Measurements from ENCODE around the gene PEX11G. TPM values are rescaled to one million over a fixed set of nuclear protein-coding genes. Genes with fewer than 3 reads are reported as not detected.

Gene PEX11G
- total RNA-seq, 1 experiment from 2014 or later: 4.3 TPM

DNA sequence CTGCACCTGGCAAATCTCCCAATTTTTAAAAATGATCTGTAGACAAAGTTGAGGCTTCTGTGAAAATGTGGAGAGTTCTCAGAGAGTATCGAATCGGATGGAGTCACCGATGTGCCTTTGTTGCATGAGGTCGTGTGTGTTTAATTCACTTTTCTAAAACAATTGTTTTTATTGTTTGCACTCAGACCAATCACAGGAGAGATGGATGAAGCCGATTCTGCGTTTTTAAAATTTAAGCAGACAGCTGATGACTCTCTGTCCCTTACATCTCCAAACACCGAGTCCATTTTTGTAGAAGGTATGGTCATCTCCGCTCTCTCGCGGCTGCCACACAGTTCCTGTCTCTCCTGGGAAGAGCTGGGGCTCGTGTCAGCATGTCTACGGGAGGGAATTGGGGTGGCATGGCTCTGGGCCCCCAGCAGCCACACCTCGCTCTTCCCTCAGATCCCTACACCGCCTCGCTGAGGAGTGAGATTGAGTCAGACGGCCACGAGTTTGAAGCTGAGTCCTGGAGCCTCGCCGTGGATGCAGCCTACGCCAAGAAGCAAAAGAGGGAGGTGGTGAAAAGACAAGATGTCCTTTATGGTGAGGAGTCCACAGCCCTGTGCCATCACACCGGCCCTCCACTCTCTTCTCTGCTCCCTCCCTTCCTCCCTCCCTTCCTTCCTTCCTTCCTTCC, 47.2 kb downstream of the PEX11G start:
- no peak overlapping the region for H3K27ac Mint-ChIP-seq
- ChIA-PET CTCF (no interaction called here), POLR2A (no interaction called here)
- TF ChIP-seq, protein P1, sequence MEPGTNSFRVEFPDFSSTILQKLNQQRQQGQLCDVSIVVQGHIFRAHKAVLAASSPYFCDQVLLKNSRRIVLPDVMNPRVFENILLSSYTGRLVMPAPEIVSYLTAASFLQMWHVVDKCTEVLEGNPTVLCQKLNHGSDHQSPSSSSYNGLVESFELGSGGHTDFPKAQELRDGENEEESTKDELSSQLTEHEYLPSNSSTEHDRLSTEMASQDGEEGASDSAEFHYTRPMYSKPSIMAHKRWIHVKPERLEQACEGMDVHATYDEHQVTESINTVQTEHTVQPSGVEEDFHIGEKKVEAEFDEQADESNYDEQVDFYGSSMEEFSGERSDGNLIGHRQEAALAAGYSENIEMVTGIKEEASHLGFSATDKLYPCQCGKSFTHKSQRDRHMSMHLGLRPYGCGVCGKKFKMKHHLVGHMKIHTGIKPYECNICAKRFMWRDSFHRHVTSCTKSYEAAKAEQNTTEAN (CRISPR knock-in tag; IDR thresholded peaks at IDR 0.05): no peak
- TF ChIP-seq, protein P2, sequence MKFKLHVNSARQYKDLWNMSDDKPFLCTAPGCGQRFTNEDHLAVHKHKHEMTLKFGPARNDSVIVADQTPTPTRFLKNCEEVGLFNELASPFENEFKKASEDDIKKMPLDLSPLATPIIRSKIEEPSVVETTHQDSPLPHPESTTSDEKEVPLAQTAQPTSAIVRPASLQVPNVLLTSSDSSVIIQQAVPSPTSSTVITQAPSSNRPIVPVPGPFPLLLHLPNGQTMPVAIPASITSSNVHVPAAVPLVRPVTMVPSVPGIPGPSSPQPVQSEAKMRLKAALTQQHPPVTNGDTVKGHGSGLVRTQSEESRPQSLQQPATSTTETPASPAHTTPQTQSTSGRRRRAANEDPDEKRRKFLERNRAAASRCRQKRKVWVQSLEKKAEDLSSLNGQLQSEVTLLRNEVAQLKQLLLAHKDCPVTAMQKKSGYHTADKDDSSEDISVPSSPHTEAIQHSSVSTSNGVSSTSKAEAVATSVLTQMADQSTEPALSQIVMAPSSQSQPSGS (CRISPR knock-in tag; IDR thresholded peaks at IDR 0.05; ENCODE audit: borderline replicate concordance, low read depth): no peak
- TF ChIP-seq PRRX2 (CRISPR knock-in tag; IDR thresholded peaks at IDR 0.05): no peak
- no peak for TF ChIP-seq NFATC4 (CRISPR knock-in tag; IDR thresholded peaks at IDR 0.05)
- TF ChIP-seq, protein P3, sequence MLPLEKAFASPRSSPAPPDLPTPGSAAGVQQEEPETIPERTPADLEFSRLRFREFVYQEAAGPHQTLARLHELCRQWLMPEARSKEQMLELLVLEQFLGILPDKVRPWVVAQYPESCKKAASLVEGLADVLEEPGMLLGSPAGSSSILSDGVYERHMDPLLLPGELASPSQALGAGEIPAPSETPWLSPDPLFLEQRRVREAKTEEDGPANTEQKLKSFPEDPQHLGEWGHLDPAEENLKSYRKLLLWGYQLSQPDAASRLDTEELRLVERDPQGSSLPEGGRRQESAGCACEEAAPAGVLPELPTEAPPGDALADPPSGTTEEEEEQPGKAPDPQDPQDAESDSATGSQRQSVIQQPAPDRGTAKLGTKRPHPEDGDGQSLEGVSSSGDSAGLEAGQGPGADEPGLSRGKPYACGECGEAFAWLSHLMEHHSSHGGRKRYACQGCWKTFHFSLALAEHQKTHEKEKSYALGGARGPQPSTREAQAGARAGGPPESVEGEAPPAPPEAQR (CRISPR knock-in tag; IDR thresholded peaks at IDR 0.05): no peak
- TF ChIP-seq GTF2I (CRISPR knock-in tag; conservative IDR thresholded peaks at IDR 0.05): no peak
- no peak for TF ChIP-seq JAZF1 (CRISPR knock-in tag; IDR thresholded peaks at IDR 0.05)
- TF ChIP-seq, protein P4, sequence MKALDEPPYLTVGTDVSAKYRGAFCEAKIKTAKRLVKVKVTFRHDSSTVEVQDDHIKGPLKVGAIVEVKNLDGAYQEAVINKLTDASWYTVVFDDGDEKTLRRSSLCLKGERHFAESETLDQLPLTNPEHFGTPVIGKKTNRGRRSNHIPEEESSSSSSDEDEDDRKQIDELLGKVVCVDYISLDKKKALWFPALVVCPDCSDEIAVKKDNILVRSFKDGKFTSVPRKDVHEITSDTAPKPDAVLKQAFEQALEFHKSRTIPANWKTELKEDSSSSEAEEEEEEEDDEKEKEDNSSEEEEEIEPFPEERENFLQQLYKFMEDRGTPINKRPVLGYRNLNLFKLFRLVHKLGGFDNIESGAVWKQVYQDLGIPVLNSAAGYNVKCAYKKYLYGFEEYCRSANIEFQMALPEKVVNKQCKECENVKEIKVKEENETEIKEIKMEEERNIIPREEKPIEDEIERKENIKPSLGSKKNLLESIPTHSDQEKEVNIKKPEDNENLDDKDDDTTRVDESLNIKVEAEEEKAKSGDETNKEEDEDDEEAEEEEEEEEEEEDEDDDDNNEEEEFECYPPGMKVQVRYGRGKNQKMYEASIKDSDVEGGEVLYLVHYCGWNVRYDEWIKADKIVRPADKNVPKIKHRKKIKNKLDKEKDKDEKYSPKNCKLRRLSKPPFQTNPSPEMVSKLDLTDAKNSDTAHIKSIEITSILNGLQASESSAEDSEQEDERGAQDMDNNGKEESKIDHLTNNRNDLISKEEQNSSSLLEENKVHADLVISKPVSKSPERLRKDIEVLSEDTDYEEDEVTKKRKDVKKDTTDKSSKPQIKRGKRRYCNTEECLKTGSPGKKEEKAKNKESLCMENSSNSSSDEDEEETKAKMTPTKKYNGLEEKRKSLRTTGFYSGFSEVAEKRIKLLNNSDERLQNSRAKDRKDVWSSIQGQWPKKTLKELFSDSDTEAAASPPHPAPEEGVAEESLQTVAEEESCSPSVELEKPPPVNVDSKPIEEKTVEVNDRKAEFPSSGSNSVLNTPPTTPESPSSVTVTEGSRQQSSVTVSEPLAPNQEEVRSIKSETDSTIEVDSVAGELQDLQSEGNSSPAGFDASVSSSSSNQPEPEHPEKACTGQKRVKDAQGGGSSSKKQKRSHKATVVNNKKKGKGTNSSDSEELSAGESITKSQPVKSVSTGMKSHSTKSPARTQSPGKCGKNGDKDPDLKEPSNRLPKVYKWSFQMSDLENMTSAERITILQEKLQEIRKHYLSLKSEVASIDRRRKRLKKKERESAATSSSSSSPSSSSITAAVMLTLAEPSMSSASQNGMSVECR (CRISPR knock-in tag; IDR thresholded peaks at IDR 0.05; ENCODE audit: borderline replicate concordance): no peak
- TF ChIP-seq, protein P5, sequence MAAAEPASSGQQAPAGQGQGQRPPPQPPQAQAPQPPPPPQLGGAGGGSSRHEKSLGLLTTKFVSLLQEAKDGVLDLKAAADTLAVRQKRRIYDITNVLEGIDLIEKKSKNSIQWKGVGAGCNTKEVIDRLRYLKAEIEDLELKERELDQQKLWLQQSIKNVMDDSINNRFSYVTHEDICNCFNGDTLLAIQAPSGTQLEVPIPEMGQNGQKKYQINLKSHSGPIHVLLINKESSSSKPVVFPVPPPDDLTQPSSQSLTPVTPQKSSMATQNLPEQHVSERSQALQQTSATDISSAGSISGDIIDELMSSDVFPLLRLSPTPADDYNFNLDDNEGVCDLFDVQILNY (CRISPR knock-in tag; IDR thresholded peaks at IDR 0.05): no peak
- TF ChIP-seq FOXK1 (CRISPR knock-in tag; IDR thresholded peaks at IDR 0.05): no peak
- TF ChIP-seq SP1 (CRISPR knock-in tag; conservative IDR thresholded peaks at IDR 0.05): no peak
- TF ChIP-seq IRF2 (CRISPR knock-in tag; IDR thresholded peaks at IDR 0.05; ENCODE audit: borderline replicate concordance, low read depth): no peak
- TF ChIP-seq, protein P6, sequence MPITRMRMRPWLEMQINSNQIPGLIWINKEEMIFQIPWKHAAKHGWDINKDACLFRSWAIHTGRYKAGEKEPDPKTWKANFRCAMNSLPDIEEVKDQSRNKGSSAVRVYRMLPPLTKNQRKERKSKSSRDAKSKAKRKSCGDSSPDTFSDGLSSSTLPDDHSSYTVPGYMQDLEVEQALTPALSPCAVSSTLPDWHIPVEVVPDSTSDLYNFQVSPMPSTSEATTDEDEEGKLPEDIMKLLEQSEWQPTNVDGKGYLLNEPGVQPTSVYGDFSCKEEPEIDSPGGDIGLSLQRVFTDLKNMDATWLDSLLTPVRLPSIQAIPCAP (CRISPR knock-in tag; IDR thresholded peaks at IDR 0.05): no peak
- no peak for TF ChIP-seq MYBL2 (CRISPR knock-in tag; IDR thresholded peaks at IDR 0.05)
- no peak for TF ChIP-seq GRHL2 (CRISPR knock-in tag; IDR thresholded peaks at IDR 0.05; ENCODE audit: insufficient replicate concordance, severe bottlenecking)
- TF ChIP-seq, protein P7, sequence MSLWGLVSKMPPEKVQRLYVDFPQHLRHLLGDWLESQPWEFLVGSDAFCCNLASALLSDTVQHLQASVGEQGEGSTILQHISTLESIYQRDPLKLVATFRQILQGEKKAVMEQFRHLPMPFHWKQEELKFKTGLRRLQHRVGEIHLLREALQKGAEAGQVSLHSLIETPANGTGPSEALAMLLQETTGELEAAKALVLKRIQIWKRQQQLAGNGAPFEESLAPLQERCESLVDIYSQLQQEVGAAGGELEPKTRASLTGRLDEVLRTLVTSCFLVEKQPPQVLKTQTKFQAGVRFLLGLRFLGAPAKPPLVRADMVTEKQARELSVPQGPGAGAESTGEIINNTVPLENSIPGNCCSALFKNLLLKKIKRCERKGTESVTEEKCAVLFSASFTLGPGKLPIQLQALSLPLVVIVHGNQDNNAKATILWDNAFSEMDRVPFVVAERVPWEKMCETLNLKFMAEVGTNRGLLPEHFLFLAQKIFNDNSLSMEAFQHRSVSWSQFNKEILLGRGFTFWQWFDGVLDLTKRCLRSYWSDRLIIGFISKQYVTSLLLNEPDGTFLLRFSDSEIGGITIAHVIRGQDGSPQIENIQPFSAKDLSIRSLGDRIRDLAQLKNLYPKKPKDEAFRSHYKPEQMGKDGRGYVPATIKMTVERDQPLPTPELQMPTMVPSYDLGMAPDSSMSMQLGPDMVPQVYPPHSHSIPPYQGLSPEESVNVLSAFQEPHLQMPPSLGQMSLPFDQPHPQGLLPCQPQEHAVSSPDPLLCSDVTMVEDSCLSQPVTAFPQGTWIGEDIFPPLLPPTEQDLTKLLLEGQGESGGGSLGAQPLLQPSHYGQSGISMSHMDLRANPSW (CRISPR knock-in tag; conservative IDR thresholded peaks at IDR 0.05; ENCODE audit: low read depth): no peak
- ATAC-seq (no peak), DNase-seq (ENCODE audit: low spot score) (no peak)
- H3K4me1 Mint-ChIP-seq: no peaks in the 10 kb centered on the region
- peaks cover 37% of the 10 kb centered on the region for H3K36me3 Mint-ChIP-seq
- H3K4me3 Mint-ChIP-seq: no peak overlapping the region
- no peaks in the 10 kb centered on the region for H3K27me3 Mint-ChIP-seq (ENCODE audit: low read depth)
- no peaks in the 10 kb centered on the region for H3K9me3 Mint-ChIP-seq

Data from WTC11 (cell line).